Stimulated activated memory B cell treated with anti-CD40 and anti-IgM and Interleukin-4, amounts not matched to agents 10 μg/mL and 1 μg/mL and 100 μg/mL, for 72 hours (primary cell): ENCODE data around the gene PDE2A.
A peak's percentile ranks its signal among the peaks of the same experiment; 100 is the strongest.

Source experiments
- ATAC-seq: fragments of 150-1000 bp; cut with Tn5 transposase; 2 replicates; pipeline ENCODE4 v1.10.0; 2021
- H3K27ac Mint-ChIP-seq: one replicate; pipeline ENCODE4 v1.8.0; 2022; ENCODE audit warnings: mild to moderate bottlenecking, mixed read lengths
- H3K27me3 Mint-ChIP-seq: one replicate; pipeline ENCODE4 v1.8.0; 2022; ENCODE audit warnings: mixed read lengths
- H3K36me3 Mint-ChIP-seq: one replicate; pipeline ENCODE4 v1.8.0; 2022; ENCODE audit warnings: mixed read lengths
- H3K4me1 Mint-ChIP-seq: one replicate; pipeline ENCODE4 v1.8.0; 2022; ENCODE audit warnings: mixed read lengths
- H3K4me3 Mint-ChIP-seq: one replicate; pipeline ENCODE4 v1.8.0; 2022; ENCODE audit warnings: mild to moderate bottlenecking, moderate library complexity, mixed read lengths
- H3K9me3 Mint-ChIP-seq: one replicate; pipeline ENCODE4 v1.8.0; 2022; ENCODE audit warnings: mixed read lengths

Gene PDE2A

DNA sequence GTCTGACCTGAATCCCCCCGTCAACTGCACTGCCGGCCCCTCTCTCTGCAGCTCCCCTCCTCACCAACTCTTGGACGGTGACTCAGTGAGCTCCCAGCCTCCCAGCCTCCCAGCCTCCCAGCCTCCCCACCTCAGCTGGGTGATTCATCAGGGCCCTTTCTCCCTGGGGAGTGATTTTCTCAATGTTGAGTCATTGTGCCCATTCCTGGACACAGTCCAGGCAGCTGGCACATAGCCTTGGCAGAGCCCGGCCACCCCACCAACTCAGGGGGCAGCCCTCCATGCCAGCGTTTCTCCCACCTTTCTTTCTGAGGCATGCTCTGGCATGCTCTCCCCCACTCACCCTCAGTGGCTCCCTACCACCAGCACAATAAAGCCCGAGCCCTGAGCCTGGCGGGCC is 30.7 kb downstream of the PDE2A start:
- ATAC-seq, result no peak
- Mint-ChIP-seq H3K9me3 (no peaks in the 10 kb centered on the region), H3K27ac (no peak overlapping the region), H3K36me3 (no peaks in the 10 kb centered on the region), H3K27me3 (no peaks in the 10 kb centered on the region), H3K4me1 (no peaks in the 10 kb centered on the region), H3K4me3 (peak overlapping the region; percentile 32)

DNA sequence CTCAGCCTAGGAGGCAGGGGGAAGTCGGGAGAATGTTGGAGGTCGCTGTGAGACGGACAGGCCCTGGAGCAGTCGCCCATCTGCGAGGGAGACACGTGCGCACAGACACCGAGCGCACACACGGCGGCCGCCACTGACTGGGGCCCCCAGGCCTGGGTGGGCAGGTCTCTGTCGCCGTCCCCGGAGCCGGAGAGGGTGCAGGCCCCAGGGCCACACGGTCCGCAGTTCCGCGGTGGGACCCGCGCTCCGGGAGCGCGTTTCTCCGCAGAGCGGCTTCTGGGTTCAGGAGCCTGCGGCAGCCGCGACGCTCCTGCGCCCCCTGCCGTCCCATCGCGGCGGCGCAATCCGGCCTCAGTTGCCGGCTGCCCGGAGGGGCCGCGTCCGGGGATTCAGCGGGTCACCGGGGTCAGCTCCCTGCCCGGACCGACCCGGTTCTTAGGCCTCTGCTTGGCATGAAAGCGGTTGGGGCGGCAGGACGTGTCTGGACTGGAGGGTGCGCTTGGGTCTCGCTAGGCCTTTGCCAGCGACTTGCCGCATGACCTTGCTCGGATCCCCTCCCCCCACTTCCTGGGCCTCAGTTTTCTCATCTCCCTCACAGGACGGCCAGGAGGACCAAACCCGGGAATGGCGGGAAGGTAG is 31.2 kb downstream of the PDE2A start:
- no peak overlapping the region for H3K27ac Mint-ChIP-seq
- no peaks in the 10 kb centered on the region for H3K27me3 Mint-ChIP-seq
- peak overlapping the region; percentile 32 for H3K4me3 Mint-ChIP-seq
- H3K4me1 Mint-ChIP-seq, result no peaks in the 10 kb centered on the region
- peak; percentile 75 for ATAC-seq
- H3K9me3 Mint-ChIP-seq, result no peaks in the 10 kb centered on the region
- no peaks in the 10 kb centered on the region for H3K36me3 Mint-ChIP-seq

DNA sequence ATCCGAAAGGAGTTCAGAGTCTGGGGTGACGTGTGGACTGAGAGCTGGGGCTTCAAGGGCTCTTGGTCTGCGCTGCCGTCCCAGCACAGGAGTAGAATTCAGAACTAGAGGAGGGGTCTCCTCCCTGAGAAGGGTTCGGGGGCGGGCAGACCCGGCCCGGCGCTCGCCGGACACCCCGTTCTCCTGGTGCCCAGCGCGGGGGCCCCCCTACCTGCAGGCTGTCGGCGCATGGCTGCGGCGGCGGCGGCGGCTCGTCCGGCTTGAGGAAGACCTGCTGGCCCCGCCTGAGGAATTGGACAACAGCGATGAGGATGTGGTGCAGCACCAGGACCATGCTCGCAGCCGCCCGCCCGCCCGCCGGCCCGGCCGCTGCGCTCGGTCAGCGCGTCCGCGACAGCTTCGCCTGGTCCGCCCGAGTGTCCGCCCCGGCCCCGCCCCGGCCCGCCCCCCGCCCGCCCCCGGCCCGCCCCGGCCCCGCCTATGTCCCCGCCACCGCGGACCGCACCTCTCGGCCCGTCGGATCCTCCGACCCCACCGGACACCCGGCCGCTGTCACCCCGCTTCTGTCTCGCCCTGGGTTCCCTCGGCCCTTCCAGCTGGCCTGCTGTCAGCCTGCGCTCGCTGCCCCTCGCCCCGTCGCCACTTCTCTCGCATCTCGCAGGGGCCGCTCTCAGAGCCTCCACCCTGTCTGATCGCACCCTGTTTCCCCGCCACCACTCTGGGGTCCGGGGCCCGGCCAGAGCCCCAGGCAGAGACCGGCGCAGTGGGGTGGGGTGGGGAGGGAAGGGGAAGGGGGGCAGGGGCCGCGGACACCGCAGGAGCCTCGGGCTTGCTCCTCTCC is 32.0 kb downstream of the PDE2A start:
- peak; percentile 47 for ATAC-seq
- H3K4me3 Mint-ChIP-seq, result peak overlapping the region; percentile 60
- no peak overlapping the region for H3K27ac Mint-ChIP-seq
- H3K4me1 Mint-ChIP-seq, result no peaks in the 10 kb centered on the region
- no peaks in the 10 kb centered on the region for H3K36me3 Mint-ChIP-seq
- no peaks in the 10 kb centered on the region for H3K9me3 Mint-ChIP-seq
- peaks cover 6% of the 10 kb centered on the region for H3K27me3 Mint-ChIP-seq

DNA sequence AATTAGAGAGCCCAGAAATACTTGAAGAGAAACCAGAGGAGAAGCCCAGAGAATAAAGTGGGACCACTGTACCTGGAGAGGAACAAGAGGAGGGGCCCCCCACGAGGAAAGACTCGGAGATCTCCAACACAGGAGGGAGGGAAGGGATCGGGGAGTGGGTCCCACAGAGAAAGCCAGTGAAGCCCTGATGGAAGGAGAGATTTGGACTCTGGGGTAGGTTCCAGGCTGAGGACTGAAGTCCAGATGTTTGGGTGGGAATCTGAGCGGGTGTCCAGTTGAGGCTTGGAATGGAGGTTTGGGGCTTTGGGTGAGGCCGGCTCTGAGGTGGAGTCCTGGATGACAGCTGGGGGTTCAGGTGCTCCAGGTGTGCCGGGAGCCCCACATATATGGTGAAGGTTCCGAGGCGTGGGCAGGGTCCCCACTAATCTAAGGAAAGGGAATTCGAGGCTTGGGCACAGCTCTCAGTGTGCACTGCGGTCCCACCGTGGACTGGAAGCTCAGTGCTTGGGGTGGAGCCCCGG is 32.6 kb downstream of the PDE2A start:
- Mint-ChIP-seq H3K27me3 (peaks cover 13% of the 10 kb centered on the region), H3K27ac (no peak overlapping the region), H3K4me3 (no peak overlapping the region), H3K36me3 (no peaks in the 10 kb centered on the region), H3K9me3 (no peaks in the 10 kb centered on the region), H3K4me1 (no peaks in the 10 kb centered on the region)
- no peak for ATAC-seq

DNA sequence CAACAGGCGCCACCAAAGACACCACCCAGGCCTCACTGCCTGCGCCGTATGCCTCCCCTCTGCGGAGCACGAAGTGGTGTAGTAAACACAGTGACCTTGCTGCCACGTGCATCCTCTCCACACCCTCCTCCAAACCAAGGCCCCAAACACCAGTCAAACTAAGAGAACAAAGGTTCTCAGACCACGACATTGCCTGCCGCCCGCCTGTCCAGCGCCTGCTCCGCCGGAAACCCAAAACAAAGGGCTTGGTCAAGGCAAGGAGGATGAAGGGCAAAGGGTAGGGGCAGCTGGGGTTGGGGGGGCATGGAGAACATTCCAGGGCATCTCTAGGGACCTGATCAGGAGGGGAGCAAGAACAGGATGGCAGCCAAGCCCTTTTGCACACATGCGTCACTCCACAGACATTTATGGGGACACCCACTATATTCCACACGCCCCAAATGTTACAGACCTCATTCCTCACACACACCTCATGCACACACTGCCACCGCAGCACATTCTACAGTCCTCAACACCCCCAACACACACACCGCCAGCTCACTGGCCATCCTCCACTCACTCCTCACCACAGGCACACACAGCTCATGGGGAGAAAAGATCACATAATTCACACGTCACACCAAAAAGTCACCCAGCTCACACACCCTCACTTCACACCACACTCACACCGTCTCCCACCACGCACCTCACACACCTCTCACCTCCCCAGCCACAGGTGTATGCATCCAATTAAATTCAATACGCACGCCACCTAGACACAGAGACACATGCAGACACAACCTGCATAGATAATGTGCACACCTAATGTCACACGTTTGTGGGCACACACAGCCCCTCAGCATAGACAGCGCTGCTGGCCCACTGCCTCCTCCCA is 34.5 kb downstream of the PDE2A start:
- no peaks in the 10 kb centered on the region for H3K9me3 Mint-ChIP-seq
- peaks cover 18% of the 10 kb centered on the region for H3K27me3 Mint-ChIP-seq
- no peak for ATAC-seq
- H3K4me3 Mint-ChIP-seq, result no peak overlapping the region
- no peaks in the 10 kb centered on the region for H3K36me3 Mint-ChIP-seq
- no peaks in the 10 kb centered on the region for H3K4me1 Mint-ChIP-seq
- no peak overlapping the region for H3K27ac Mint-ChIP-seq

DNA sequence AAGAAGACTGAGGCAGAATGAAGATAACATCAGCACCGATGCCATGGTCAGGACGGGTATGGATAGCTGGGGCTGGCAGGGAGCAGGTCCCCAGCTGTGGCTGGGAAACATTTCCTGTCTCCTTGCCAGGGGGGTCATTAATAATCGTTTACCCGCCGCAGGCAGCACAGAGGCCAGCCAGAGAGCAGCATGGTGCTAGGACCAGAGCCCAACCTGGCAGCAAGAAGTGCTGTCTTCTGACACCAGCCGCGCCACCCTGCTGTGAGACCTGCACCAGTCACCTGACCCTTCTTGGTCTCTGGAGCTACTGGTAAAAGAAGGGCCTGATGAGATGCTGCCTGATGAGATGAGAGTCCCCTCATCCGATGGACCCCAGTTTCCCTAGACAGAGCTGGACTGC is 36.3 kb downstream of the PDE2A start:
- no peak for ATAC-seq
- Mint-ChIP-seq H3K9me3 (no peaks in the 10 kb centered on the region), H3K4me3 (no peak overlapping the region), H3K27me3 (peaks cover 29% of the 10 kb centered on the region), H3K36me3 (no peaks in the 10 kb centered on the region), H3K4me1 (no peaks in the 10 kb centered on the region), H3K27ac (no peak overlapping the region)

DNA sequence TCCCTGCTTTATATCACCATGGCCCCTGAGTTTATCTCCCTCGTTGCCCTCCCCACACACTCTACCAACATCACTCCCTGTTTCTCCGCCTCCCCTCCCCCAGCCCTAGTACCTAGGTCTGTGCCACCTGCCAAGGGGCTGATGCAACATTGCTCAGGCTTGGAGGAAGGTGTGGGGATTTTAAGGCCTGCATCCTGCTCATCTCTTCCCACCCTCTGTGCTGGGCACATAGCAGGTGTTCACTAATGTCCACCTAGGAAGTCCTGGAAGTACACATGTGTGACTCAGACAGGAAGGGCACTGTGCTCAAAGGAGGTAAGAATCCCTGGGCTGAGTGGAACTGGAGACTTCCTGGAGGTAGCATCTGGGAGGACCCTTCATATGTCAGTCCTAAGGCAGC is 37.0 kb downstream of the PDE2A start:
- no peak for ATAC-seq
- Mint-ChIP-seq H3K27ac (no peak overlapping the region), H3K9me3 (no peaks in the 10 kb centered on the region), H3K4me1 (no peaks in the 10 kb centered on the region), H3K27me3 (peaks cover 35% of the 10 kb centered on the region), H3K4me3 (no peak overlapping the region), H3K36me3 (no peaks in the 10 kb centered on the region)

DNA sequence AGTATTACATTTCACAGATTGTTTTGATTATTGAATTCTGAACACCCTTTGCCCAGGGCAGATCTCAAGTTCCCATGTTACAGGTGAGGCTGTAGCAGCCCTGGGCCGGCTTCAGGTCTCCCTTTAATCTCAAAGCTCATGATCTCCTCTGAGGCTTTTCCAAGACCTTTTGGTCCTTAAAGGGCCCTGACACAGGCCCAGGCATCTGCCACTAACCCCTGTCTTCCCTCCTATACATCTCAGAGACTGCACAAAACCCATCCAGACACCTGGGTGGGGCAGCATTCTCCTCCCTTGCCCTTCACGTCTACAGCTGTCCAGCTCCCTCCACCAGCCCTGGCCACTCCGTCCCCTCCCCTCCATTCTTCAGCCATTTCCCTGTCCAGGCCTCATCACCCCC is 37.8 kb downstream of the PDE2A start:
- no peaks in the 10 kb centered on the region for H3K36me3 Mint-ChIP-seq
- H3K9me3 Mint-ChIP-seq, result no peaks in the 10 kb centered on the region
- no peak for ATAC-seq
- H3K27ac Mint-ChIP-seq, result no peak overlapping the region
- no peak overlapping the region for H3K4me3 Mint-ChIP-seq
- no peaks in the 10 kb centered on the region for H3K4me1 Mint-ChIP-seq
- peaks cover 37% of the 10 kb centered on the region for H3K27me3 Mint-ChIP-seq

DNA sequence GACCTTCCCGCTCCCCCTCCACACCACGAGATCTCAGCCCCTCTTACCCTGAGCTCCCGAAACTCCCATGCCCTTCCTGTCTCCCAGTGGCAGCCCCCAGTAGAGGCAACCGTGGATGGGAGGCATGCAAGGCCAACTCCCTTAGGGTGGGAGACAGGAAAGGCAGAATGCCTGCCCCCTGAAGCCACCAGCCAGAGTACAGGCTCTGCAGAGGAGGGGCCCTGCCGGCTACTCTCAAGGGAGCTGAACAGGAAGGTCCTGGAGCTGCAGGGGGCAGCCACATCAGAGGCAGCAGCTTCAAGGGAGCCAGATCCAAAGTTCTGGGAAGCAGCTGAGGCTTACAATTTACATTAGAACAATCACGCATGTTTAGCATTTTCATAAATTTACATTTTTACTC is 38.3 kb downstream of the PDE2A start:
- no peaks in the 10 kb centered on the region for H3K36me3 Mint-ChIP-seq

DNA sequence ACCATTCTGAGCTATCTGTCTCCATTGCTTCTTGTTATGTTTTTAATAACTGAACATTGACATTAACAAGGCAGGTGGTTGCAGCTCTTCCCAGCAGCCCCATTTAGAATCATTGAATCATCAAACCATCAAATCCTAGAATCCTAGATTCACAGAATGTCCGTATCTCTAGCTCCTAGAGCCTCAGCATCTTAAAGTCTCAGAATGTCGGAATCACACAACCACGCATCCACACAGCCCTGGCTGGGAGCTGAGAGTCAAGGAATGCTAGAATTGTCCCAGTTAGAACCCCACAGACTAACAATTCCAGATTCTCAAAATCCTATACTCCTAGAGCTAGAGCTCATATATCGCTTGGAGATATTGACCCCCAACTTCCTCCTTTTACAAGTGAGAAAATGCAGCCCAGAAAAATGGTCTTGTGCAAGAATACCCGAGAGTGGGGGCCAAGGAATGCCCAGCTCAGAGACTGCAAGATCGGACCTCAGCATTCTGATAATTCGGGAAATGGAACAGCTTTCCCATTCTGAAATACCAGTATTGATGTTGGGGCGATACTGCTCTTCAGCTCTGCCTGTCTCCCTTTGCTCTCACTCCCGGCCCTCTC is 38.8 kb downstream of the PDE2A start:
- H3K27me3 Mint-ChIP-seq, result peaks cover 47% of the 10 kb centered on the region
- no peak overlapping the region for H3K27ac Mint-ChIP-seq
- no peaks in the 10 kb centered on the region for H3K9me3 Mint-ChIP-seq
- no peak overlapping the region for H3K4me3 Mint-ChIP-seq
- H3K4me1 Mint-ChIP-seq, result peaks cover 4% of the 10 kb centered on the region
- ATAC-seq, result no peak
- no peaks in the 10 kb centered on the region for H3K36me3 Mint-ChIP-seq

More for the DNA sequence above, 38.3 kb downstream of the PDE2A start:
- ATAC-seq, result no peak
- H3K27ac Mint-ChIP-seq, result no peak overlapping the region
- peaks cover 42% of the 10 kb centered on the region for H3K27me3 Mint-ChIP-seq
- H3K4me1 Mint-ChIP-seq, result no peaks in the 10 kb centered on the region
- no peaks in the 10 kb centered on the region for H3K9me3 Mint-ChIP-seq
- H3K4me3 Mint-ChIP-seq, result no peak overlapping the region

DNA sequence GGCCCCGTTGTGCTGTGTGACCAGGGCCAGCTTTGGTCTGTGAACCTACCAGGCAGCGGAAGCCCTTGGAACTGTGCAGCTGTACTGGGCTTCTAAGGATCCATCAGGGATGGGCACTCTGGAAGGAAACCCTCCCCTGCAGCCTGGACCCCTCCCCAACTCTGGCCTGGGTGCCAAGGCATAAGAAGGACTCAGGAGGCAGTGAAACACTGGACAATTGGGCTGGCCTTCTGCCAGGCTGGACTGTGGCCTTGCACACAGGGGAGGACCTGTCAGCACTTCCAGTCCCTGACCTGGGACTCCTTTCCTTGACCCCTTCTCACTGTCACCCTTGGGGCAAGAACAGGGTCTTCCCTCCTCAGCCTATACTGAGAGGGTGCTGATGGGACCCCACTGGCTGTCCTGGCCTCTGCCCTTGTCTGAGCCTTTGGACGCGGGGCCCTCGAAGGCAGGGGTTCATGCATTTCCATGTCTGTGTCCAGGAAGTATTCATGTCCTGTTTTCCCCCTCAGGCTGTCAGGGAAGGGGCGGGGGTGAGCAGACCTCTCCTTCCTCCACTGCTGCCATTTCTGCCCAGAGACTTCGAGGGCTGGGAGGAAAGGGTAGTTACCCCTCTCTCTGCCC is 39.6 kb downstream of the PDE2A start:
- no peak for ATAC-seq
- peaks cover 55% of the 10 kb centered on the region for H3K27me3 Mint-ChIP-seq
- no peaks in the 10 kb centered on the region for H3K36me3 Mint-ChIP-seq
- H3K27ac Mint-ChIP-seq, result no peak overlapping the region
- H3K4me3 Mint-ChIP-seq, result no peak overlapping the region
- H3K4me1 Mint-ChIP-seq, result peaks cover 10% of the 10 kb centered on the region
- no peaks in the 10 kb centered on the region for H3K9me3 Mint-ChIP-seq

DNA sequence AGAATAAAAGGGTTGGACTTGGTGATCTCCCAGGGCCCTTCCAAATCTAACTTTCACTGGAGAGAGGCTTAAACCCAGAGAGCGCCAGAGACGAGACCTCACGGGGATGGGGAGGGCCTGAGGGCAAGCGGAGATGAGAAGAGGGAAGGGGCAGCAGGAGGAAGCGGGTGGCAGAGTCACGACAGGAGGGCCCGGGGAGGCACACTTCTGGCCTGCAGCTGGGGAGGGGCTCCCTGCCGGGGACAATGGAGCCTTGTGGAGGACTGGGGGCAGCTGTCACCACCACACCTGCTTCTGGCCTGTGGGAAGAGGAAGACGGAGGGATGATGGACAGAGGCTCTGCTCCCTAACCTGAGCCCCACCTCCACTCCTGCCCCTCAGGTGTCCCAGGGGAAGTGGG is 40.2 kb downstream of the PDE2A start:
- H3K9me3 Mint-ChIP-seq, result no peaks in the 10 kb centered on the region
- no peaks in the 10 kb centered on the region for H3K36me3 Mint-ChIP-seq
- peaks cover 56% of the 10 kb centered on the region for H3K27me3 Mint-ChIP-seq
- H3K4me1 Mint-ChIP-seq, result peaks cover 10% of the 10 kb centered on the region
- H3K27ac Mint-ChIP-seq, result no peak overlapping the region
- no peak for ATAC-seq
- no peak overlapping the region for H3K4me3 Mint-ChIP-seq

DNA sequence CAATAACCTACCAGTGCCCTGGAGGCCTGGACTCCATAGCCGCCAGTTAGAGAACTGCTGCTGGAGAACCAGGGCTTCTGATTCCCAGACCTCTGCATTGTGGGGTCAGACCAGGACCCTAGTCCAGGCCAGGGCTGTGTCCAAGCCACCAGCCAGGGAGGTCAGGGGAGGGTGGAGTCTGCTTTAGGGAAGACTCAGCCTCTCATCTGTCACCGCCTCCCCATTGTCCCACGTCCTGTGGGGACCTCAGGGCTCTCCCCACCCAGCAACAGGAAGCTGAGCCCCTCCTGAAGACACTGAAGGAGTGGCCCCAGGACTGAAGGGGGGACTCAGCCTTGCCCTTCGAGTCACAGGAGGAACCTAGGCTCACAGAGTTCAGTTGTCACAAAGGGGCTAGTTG is 41.2 kb downstream of the PDE2A start:
- ATAC-seq, result no peak
- H3K9me3 Mint-ChIP-seq, result no peaks in the 10 kb centered on the region
- no peak overlapping the region for H3K4me3 Mint-ChIP-seq
- H3K36me3 Mint-ChIP-seq, result no peaks in the 10 kb centered on the region
- H3K27ac Mint-ChIP-seq, result no peak overlapping the region
- peaks cover 10% of the 10 kb centered on the region for H3K4me1 Mint-ChIP-seq
- H3K27me3 Mint-ChIP-seq, result peaks cover 56% of the 10 kb centered on the region

DNA sequence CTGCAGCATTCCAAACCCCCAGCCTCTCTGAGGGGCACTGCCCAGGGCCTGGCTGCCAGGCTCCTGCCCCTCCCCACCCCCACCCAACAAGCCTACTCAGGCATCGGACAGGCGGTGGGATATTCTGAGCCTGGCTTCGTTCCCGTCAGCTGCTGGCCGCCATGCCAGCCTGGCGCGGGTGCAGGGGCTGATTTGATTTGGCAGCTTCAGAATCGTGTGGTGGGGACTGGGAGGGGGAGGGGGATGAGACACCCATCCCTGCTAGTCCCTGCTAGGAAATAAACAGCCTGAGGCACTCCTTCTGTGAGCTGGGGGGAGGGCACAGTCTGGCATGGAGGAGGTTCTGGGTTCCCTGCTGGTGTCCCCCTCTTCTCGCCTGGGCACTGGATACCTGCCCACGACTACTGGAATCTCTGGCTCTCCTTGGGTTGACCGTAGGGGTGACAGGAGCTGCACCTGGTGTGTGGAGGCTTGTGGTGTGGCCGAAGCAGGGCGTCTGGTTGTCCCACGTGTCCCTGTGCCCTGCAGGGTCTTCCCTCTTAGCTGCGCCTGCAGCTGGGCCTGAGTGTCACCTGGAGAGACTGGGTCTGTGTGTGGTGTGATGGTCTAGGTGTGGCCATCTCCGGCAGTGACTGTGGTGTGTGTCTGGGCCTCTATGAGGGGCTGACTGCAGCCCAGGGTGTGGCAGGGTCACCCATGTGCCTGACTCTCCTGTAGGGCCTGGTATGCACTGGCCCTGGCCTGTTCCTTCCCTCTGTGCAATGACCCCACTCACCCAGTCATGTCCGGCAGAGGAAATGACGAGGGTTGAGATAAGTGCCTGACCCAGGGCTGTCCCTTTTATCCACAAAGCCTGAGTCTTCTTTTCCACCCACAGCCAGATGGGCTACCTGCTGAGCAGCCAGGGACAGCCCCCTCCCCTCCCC is 42.2 kb downstream of the PDE2A start:
- Mint-ChIP-seq H3K36me3 (no peaks in the 10 kb centered on the region), H3K9me3 (no peaks in the 10 kb centered on the region), H3K27ac (no peak overlapping the region), H3K4me3 (no peak overlapping the region), H3K4me1 (peaks cover 10% of the 10 kb centered on the region), H3K27me3 (peaks cover 48% of the 10 kb centered on the region)
- peak; percentile 6 for ATAC-seq
